Breast epithelium (tissue), 4 donors: ENCODE measurements around the gene BBS9. TPM values are rescaled to one million over a fixed set of nuclear protein-coding genes. Genes with fewer than 3 reads are reported as not detected.

Experiments
- DNase-seq, 2 donors: peaks; one replicate each; pipeline ENCODE4 v3.0.0-alpha.2; 2019; ENCODE audit warnings: low spot score in 2 of 2
- H3K27ac ChIP-seq, 2 donors: fragments of 200-600 bp; sonication (generic) in 1 of 2; one replicate each; pipeline ENCODE4 v1.5.1; 2016 to 2019; ENCODE audit warnings: mild to moderate bottlenecking in 1 of 2
- H3K27me3 ChIP-seq, 2 donors: fragments of 200-600 bp; sonication (generic) in 1 of 2; one replicate each; pipeline versions ENCODE4 v1.5.1 to v1.6.0; 2017 to 2019; ENCODE audit warnings: control low read depth in 1 of 2, mild to moderate bottlenecking in 1 of 2
- H3K36me3 ChIP-seq: fragments of 200-600 bp; one replicate; pipeline ENCODE4 v1.5.1; 2019
- H3K4me1 ChIP-seq, 2 donors: fragments of 200-600 bp; sonication (generic); one replicate each; pipeline ENCODE4 v1.5.1; 2016 to 2019; ENCODE audit warnings: control low read depth in 1 of 2
- H3K4me3 ChIP-seq, 3 donors: fragments of 200-600 bp; sonication (generic); 1 replicate in 2 of 3; 2 replicates in 1 of 3; pipeline ENCODE4 v1.5.1; 2016 to 2019; ENCODE audit warnings: mild to moderate bottlenecking in 3 of 3, moderate library complexity in 2 of 3
- H3K9me3 ChIP-seq, 2 donors: fragments of 200-600 bp; sonication (generic) in 1 of 2; one replicate each; pipeline ENCODE4 v1.5.1; 2016 to 2019; ENCODE audit warnings: control low read depth in 1 of 2
- POLR2A ChIP-seq: fragments of 450-650 bp; IDR thresholded peaks from one replicate; pipeline ENCODE4 v1.6.1; 2016; ENCODE audit warnings: antibody characterized with exemption, mild to moderate bottlenecking, moderate library complexity
- POLR2AphosphoS5 ChIP-seq, 3 donors: sonication (generic); formaldehyde crosslinking; IDR thresholded peaks; one replicate each; pipeline ENCODE4 v1.6.1; 2017; ENCODE audit warnings: antibody characterized with exemption in 3 of 3
- intact Hi-C: fragments of 100-400 bp; cut with DNase I; formaldehyde crosslinking; loops from one replicate; pipeline ENCODE4 v1.15.1; 2023; ENCODE audit warnings: low total_unique reads
- total RNA-seq, 3 donors: library from RNA; depleted of rRNA; stranded (reverse); fragments of >200 nt; gene quantifications; one replicate each; pipeline ENCODE4 v1.1.0, GENCODE V29; 2016
- TF ChIP-seq, protein P1 (sequence below), 3 donors: fragments of 450-650 bp; IDR thresholded peaks; one replicate each; pipeline ENCODE4 v1.5.1; 2016 to 2017; ENCODE audit warnings: antibody characterized with exemption in 3 of 3, mild to moderate bottlenecking in 3 of 3, moderate library complexity in 3 of 3

The BBS9 gene
- total RNA-seq, 3 donors from 2014 or later, result 27.4 to 49.5 (median 43.6) TPM

DNA sequence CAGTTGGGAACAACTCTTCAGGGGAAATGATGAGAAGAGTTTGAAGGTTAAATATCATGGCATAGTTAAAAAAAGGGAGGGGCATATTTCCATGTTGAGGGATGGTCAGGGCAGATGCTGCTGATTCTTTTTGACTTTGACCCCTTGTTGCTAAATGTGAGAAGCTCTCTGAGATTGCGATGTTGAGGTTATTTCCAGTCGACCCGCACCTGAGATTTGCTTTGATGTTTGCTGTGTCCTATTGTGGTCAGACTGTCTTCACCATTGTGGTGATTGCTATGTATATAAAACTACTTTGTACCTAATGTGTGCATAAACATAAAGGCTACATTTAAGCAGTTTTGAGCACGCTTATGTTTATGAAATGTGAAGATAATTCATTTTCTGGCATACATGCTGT, 90.9 kb downstream of the BBS9 start:
- H3K27me3 ChIP-seq, result no peaks in the 10 kb centered on the region
- intact Hi-C loops, result no loop called here
- no peaks in the 10 kb centered on the region for H3K9me3 ChIP-seq
- H3K27ac ChIP-seq, result no peak overlapping the region
- TF ChIP-seq POLR2AphosphoS5 (IDR thresholded peaks at IDR 0.05) (no peak), POLR2A (no peak)
- TF ChIP-seq, protein P1, sequence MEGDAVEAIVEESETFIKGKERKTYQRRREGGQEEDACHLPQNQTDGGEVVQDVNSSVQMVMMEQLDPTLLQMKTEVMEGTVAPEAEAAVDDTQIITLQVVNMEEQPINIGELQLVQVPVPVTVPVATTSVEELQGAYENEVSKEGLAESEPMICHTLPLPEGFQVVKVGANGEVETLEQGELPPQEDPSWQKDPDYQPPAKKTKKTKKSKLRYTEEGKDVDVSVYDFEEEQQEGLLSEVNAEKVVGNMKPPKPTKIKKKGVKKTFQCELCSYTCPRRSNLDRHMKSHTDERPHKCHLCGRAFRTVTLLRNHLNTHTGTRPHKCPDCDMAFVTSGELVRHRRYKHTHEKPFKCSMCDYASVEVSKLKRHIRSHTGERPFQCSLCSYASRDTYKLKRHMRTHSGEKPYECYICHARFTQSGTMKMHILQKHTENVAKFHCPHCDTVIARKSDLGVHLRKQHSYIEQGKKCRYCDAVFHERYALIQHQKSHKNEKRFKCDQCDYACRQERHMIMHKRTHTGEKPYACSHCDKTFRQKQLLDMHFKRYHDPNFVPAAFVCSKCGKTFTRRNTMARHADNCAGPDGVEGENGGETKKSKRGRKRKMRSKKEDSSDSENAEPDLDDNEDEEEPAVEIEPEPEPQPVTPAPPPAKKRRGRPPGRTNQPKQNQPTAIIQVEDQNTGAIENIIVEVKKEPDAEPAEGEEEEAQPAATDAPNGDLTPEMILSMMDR (IDR thresholded peaks at IDR 0.05), result no peak
- H3K4me3 ChIP-seq, result no peak overlapping the region
- no peaks in the 10 kb centered on the region for H3K4me1 ChIP-seq
- no peaks in the 10 kb centered on the region for H3K36me3 ChIP-seq
- no peak for DNase-seq

DNA sequence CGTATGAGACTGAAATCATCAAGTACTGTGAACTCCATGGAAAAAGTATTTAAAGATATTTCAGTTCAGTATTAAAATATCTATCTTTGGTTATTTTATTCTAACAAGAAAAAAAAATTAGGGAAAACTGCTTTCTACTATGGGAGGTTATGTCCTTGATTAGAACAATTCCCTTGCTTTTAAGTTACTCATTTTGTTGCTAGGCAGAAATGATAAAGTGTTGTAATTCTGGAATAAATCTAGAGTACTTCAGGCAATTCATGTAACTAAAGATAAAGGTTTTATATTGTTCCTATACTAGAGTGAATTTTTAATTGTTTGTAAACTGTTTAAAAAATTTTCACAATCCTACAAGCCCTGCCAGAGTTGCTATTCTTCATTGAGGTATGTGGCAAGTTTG, 92.0 kb downstream of the BBS9 start:
- Histone ChIP-seq H3K9me3 (no peaks in the 10 kb centered on the region), H3K4me1 (no peaks in the 10 kb centered on the region), H3K27ac (no peak overlapping the region), H3K4me3 (no peak overlapping the region), H3K27me3 (no peaks in the 10 kb centered on the region), H3K36me3 (no peaks in the 10 kb centered on the region)
- intact Hi-C loops, result no loop called here
- no peak for TF ChIP-seq POLR2AphosphoS5 (IDR thresholded peaks at IDR 0.05)
- no peak for TF ChIP-seq POLR2A
- TF ChIP-seq, protein P1 (IDR thresholded peaks at IDR 0.05), result no peak
- DNase-seq, result no peak

DNA sequence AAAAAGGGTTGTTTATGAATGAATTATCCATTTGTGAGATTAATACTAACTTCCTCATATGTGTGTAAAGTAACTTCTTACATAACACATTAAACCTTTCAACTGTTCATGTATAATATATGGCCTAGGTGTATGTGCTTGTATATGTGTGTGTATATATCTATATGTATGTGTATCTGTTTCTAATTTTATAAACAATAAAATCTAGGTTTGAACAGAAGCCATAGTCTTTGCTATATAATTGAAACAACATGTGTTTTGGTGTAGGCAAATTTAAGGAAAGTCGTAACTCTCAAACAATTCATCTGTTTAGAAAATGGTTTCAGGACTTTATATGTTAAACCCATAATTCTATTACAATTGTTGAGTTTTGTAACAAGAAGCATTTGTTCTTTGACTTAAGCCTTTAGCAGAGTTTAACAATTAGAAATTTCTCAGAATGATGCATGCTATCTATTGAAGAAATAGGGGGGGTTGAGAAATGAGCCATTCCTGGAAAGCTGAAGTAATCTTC, 103.3 kb downstream of the BBS9 start:
- Histone ChIP-seq H3K27ac (no peak overlapping the region), H3K4me3 (no peak overlapping the region), H3K36me3 (no peaks in the 10 kb centered on the region), H3K9me3 (no peaks in the 10 kb centered on the region), H3K4me1 (no peaks in the 10 kb centered on the region), H3K27me3 (no peaks in the 10 kb centered on the region)
- no peak for DNase-seq
- TF ChIP-seq, protein P1 (IDR thresholded peaks at IDR 0.05), result no peak
- TF ChIP-seq POLR2A, result no peak
- TF ChIP-seq POLR2AphosphoS5 (IDR thresholded peaks at IDR 0.05), result no peak
- intact Hi-C loops, result no loop called here

DNA sequence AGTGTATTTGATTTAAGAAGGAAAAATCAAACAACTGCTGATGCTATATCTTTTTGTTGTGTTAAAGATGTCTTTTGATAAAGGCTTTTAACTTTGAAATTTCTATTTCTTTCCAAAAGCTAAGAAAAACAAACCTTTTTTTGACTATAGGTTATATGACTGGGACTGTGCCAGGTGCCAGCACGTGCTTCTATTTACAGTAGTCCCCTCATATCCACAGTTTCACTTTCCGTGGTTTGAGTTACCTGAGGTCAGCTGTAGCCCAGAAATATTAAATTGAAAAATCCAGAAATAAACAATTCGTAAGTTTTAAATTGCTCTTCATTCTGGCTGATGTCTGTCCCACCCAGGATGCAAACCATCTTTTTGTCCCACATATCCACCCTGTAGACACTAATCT, 104.3 kb downstream of the BBS9 start:
- no peaks in the 10 kb centered on the region for H3K27me3 ChIP-seq
- H3K9me3 ChIP-seq, result no peaks in the 10 kb centered on the region
- no peak for DNase-seq
- intact Hi-C loops, result no loop called here
- no peak overlapping the region for H3K4me3 ChIP-seq
- no peak for TF ChIP-seq POLR2A
- TF ChIP-seq POLR2AphosphoS5 (IDR thresholded peaks at IDR 0.05), result no peak
- TF ChIP-seq, protein P1 (IDR thresholded peaks at IDR 0.05), result no peak
- H3K4me1 ChIP-seq, result no peaks in the 10 kb centered on the region
- H3K27ac ChIP-seq, result no peak overlapping the region
- H3K36me3 ChIP-seq, result no peaks in the 10 kb centered on the region

DNA sequence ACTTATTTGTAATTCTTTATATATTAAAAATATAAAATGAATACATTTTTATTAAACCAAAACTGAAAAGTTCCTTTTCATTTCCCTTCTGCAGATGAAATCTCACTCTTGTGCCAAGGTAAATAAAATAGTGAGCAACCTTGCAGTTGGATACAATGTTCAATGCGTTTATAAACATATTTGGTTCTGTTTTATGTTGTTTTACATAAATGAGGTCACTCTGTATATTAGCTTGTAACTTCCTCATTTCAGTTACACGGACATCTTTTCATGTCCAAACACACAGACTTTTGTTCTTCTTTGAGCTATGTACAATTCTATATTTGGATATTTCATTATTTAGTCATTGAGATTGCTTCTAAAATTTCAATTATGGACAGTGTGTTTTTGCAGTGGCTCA, 107.7 kb downstream of the BBS9 start:
- DNase-seq, result no peak
- Histone ChIP-seq H3K9me3 (no peaks in the 10 kb centered on the region), H3K36me3 (no peaks in the 10 kb centered on the region), H3K4me3 (no peak overlapping the region), H3K27me3 (no peaks in the 10 kb centered on the region), H3K4me1 (no peaks in the 10 kb centered on the region), H3K27ac (no peak overlapping the region)
- intact Hi-C loops, result no loop called here
- TF ChIP-seq, protein P1 (IDR thresholded peaks at IDR 0.05), result no peak
- TF ChIP-seq POLR2A (no peak), POLR2AphosphoS5 (IDR thresholded peaks at IDR 0.05) (no peak)
